ENCODE data around the gene SPTBN2.
A peak's percentile ranks its signal among the peaks of the same experiment; 100 is the strongest.

SPTBN2 gene

GRCh38 chr11:66700742-66701141 lies 28.3 kb downstream of the SPTBN2 start:
- no peak for DNase-seq

GRCh38 chr11:66700337-66700736 lies 28.7 kb downstream of the SPTBN2 start:
- no peak for DNase-seq

DNA sequence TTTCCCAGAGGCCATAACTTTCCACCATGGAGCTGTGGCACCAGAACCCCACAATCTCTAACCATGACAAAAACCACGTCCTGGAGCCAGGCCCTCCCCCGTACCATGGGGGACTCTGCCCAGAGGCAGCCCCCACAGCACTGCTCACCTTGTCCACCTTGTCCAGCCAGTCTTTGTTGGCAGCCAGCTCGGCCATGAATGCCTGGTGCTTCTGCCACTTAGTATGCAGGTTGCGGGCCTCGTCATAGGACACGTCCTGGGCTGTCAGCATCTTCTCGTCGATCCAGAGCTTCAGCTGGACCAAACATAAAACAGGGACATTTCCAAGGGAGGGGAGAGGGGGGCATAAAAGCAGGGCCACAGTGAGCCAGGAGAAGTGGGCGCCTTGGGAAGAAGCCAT lies 30.5 kb downstream of the SPTBN2 start:
- DNase-seq, result no peak

GRCh38 chr11:66697988-66698387 lies 31.0 kb downstream of the SPTBN2 start:
- no peak for DNase-seq

GRCh38 chr11:66696146-66696545 lies 32.9 kb downstream of the SPTBN2 start:
- no peak for DNase-seq

DNA sequence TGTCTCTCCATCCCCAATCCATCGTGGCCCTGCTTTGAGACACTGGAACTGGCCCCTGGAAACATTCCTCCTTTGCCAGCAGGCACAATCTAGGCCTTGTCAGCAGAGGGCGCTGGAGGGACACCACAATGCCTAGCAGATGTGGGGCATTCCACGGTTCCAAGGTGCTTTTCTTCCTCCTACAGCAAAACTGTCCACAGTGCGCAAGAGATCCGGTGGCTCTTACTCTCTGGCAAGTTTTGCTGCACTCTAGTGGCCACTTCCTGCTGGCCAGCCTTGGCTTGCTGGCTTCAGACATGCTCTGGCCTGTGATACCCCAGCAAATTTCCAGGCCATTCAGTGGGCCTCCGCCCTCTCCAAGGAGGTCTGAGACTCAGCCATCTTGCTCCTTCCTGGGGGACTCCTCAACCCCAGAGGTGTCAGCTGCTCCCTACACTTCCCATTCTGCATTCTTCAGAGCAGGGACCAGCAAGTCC lies 34.2 kb downstream of the SPTBN2 start:
- peak; percentile 77 for DNase-seq

- no peak for DNase-seq
Observed at GRCh38 chr11:66694056-66694410, 35.0 kb downstream of the SPTBN2 start.

GRCh38 chr11:66693356-66694055 lies 35.5 kb downstream of the SPTBN2 start:
- DNase-seq, result no peak

DNA sequence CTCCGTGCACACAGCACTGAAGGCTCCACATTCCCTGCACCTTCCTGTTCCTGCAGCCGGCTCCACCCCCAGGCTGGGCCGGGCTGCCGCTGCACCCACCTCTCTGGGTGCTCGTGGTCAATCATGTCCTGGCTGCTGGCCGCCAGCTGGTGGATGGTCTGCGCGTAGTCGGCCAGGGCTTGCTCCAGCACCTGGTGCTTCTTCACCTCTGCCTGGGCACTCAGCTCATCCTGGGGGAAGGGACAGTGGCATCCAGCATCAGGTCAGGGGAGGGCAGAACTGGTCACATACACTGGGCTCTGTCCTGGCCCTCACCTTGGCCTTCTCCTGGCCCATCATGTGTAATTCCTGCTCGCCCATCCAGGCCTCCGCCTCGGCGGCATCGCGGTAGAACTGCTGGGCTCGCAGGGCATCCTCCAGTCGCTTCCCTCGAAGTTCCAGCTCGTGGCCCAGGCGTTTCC lies 36.1 kb downstream of the SPTBN2 start:
- no peak for DNase-seq

DNA sequence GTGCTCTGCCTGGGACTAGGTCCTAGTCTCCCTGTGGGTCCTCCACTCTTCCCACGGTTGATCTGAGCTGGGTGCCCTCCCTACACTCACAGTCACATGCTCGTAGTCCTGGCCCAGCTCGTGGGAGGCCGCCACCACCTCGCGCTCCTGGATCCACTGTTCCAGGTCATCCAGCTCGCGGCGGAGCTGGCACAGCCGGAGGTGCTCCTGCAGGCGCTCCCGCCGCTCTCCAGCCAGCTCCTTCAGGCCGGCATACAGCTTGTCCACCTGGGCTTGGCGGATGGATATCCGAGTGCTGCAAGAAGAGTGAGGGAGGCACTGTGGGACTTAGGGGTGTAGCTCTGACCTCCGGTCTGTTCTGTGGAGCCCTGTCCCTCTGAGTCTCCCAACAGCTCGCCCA lies 36.6 kb downstream of the SPTBN2 start:
- DNase-seq, result no peak

GRCh38 chr11:66691311-66691980 lies 37.6 kb downstream of the SPTBN2 start:
- no peak for DNase-seq

- no peak for DNase-seq
Observed at GRCh38 chr11:66689661-66690590, 39.1 kb downstream of the SPTBN2 start.

DNA sequence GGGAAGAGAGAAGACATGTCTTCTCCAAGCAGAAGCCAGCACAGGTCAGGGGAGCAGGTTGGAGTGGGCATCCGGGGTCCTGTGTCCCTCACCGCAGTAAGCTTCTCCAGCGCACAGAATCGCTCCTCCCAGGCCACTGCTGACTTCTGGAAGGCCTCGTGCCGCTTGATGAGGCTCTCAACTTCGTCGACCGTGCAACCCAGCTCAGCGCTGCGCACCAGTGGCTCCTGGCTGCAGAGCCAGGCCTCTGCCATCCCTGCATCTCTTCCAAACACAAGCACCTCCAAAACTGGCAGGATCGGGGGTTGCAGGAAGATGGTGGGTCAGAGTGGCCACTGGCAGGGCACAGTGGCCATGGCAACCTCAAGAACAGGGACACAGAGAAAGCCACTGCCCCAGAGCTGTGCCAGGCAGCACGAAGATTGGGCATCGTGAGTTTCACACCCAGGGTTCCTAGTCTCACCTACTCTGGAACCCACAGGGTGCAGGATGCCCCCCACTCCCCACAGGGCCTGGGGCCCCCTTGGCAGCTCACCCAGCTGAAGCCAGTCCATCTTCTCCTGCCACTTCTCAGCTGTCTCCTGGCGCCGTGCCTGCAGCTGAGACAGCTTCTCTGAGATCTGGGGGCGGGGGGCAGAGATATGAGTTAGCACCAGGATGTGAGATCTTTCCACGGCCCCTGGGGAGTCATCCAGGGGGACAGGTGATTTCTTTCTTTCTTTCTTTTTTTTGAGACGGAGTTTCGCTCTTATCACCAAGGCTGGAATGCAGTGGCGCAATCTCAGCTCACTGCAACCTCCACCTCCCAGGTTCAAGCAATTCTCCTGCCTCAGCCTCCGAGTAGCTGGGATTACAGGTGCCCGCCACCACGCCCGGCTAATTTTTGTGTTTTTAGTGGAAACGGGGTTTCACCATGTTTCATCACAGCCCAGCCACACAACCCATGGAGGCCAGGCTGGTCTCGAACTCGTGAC lies 40.2 kb downstream of the SPTBN2 start:
- DNase-seq, result no peak

DNA sequence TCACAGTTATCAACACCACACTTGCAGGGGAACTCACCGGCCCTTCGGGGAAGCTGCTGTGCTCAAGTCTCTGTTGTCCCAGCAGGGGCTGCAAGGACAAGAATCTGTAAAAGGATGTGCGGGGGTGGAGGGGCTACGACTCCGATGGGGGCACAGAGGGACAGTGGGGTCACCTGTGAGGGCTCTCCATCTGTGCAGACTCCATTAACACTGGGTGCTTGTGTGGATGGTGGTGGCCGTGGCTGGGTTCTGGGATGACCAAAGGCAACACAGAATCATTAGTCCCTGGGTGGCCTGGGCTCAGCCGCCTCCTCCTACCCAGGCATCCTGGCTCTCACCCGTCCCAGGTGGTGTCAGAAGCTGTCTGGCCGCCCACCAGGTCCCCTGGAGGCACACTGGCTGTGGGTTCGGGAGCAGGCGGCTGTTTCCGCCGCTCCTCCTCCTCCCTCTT lies 41.2 kb downstream of the SPTBN2 start:
- no peak for DNase-seq

DNA sequence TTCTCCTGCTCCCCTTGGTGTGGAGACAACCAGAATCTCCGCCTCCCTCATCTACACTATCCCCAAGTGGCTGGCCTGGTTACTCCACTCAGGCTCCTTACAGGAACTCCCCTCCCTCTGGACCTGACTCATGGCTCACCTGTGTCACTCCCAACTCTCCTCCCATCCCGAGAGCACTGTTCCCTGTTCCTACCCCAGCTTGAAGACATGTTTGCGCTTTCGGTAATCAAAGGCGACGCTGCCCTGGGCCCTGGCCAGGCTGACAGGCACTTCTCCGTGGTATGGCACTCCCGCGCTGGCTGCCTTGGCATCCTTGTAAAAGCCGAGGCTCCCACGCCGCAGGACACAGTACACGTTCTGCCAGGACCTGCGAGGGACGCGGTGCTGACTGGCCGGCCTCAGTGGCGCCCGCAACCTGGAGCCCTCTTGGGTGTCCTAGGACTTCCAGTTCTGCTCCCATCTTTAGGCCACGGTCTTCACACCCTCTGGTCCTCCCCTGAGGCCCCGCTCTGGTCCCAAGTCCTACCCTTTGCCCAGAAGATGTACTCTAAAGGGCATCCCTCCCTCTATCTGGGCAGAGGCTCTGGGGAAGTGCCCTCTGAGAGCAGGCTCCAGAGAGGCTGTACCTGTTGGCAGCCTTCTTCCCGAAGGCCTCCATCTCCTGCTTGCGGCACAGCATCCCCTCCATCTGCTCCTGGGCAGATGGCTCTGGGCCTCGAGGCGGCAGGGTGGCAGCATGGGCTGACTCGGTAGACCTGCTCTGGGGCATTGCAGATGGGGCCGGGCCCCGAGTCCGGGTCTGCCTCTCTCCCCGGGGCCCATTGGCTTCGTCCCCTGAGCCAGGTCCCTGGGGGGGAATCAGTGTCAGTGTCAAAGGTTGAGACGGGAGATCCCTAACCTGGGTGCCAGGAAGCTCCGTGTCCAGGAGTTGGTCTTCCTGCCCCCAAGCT lies 41.9 kb downstream of the SPTBN2 start:
- no peak for DNase-seq

- no peak for DNase-seq
Observed at GRCh38 chr11:66686100-66686785, 42.8 kb downstream of the SPTBN2 start.

DNA sequence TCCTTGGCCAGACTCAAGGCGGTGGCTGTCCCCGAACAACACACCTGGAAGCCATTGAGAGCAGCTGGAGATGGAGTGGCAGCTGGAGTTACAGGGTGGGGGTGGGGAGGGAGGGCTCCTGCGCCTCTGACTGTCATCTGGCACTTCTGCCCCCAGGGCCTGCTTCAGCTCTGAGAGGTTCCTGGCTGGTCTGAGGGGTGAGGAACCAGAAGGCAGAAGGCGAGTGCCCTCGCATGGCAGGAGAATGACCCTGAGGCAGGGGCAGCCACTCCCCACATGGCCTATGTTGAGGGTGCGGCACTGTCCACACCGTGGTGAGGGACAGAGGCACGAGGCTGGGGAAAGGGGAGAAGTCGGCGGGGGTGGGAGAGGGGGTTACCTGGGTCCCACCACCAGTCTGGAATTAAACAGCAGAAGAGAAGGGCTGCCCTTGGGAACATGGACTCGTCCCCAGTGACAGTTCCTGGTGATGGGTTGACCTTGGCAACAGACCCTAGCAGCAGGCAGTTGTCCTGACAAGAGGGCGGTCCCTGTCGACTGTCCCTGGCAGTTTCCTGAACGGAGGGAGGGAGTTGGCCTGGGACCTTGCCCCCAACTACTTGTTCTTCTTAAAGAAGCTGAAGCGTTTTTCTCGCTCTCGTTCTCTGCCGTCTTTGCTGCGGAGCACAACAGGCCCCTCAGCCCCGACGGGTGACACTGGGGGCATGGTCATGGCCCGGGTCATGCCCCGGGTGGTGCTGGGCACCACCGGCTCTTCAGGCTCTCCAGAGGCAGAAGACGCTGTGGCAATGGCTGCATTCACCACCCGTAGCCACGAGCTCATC lies 43.5 kb downstream of the SPTBN2 start:
- no peak for DNase-seq

DNA sequence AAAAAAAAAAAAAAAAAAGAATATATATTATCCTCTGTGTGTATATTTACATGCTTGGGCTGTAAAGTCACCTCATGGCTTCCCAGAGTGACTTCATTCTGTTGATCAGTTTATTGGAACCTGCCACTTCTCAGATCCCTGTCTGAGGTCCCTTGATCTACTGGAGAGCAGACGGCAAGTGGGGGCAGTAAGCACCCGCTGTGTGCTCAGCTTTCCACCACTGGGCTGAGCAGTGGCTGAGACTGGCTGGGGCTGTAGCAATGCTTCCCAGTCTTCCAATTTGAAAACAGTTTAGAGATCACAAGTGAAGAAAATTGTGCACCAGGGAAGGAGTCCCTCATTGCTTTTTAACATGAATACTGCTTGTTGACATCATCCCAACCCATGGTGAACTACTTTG lies 44.4 kb downstream of the SPTBN2 start:
- DNase-seq, result no peak

DNA sequence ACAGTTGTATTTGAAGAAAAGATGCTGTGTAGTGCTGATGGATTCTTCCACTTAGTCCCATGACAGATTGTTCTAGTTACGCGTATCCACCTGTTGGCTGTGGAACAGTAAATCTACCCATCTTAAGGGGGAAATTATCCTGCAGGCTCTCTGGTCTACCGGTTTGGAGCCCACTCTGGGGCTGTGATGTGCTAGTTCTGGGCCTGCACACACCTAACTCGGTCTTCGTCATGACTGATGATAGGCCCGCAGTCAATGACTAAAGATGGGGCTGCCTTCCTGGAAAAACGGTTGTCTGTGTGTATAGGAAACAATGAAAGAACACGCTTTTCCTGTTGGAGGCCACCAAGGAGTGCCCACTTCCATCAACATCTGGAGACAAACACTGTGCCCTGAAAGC lies 45.1 kb downstream of the SPTBN2 start:
- no peak for DNase-seq
